Measurements from ENCODE around the gene STXBP5.

GRCh38 chr6:147392917-147393625 lies 188.9 kb downstream of the STXBP5 start:
- TF ChIP-seq CTCF (IDR thresholded peaks at IDR 0.05) (no peak), POLR2A (IDR thresholded peaks at IDR 0.05) (no peak)
